GM21360 (cell line): Measurements from ENCODE around the gene UBAP2L.
"Not testable (repeated sequence)": the region's sequence is repeated elsewhere in the genome, so short reads cannot be mapped to it uniquely, and the experiment has no call there.

Experiments used
- ATAC-seq: cut with Tn5 transposase; IDR thresholded peaks from one replicate; pipeline ENCODE4 v1.9.1; 2021; ENCODE audit warnings: mild to moderate bottlenecking, moderate library complexity; ENCODE audit not compliant: unreplicated experiment

UBAP2L gene

DNA sequence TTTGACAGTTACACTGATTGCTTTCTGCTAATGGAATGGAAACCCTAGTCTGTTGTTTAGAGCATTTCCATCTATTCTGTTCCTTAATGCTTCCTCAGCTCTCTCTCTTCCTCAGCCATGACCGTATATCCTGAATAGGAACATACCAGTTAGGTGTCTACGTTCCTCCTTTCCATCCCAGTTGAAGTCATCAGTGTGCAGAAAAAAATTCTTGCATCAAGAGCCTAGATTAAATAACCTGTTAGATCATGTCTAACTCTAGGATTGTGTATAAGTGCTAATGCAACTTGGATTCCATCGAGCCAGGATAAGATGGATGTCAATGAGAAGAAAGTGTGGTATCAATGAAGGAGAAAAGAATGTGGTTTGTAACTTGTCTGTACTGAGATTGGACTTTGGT, 18.7 kb downstream of the UBAP2L start:
- ATAC-seq, result no peak

DNA sequence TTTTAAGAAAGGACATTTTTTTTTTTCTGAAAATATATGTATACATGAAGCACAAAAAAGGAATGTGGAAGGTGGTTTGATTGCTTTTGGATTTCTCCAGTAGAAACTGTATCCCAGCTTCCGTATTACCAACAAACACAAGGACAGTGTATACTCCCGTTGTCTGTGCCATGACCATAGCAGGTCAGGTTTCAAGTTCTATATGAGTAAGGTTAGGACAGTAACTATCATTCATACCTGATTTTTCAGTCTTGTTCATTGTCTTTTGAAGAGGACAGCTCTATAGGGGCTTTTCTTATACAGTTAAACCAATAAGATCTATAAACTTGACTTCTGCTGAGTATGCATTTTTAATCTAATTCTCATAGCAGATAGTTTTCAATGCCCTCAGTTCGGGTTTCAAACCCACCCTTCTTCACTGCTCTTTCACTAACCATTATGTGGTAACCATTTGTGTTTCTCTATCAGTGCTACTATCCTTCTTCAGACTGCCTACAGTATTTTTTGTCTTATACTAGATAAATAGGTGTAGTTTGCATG, 19.6 kb downstream of the UBAP2L start:
- no peak for ATAC-seq

GRCh38 chr1:154241703-154242351, 21.1 kb downstream of the UBAP2L start:
- no peak for ATAC-seq

- no peak for ATAC-seq
Observed at GRCh38 chr1:154253671-154254070, 32.9 kb downstream of the UBAP2L start.

DNA sequence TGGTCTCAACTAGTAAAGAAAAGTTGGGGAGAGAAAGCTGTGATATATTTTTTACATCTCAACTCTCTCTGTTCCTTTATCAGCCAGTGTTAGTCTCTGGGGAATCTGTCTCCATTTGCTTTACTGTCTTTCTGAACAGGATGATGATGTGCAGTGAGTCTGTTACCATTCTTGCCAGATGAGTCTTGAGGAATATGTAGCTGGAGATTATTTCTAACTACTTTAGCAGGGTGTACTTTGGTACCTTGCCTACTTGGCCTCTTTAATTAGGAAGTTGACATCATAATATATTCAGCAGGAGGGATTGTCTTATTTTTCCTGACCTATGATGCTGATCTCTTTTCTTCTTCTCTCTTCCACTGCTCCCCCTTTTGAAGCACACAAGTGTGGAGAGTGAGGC, 35.9 kb downstream of the UBAP2L start:
- ATAC-seq, result no peak

DNA sequence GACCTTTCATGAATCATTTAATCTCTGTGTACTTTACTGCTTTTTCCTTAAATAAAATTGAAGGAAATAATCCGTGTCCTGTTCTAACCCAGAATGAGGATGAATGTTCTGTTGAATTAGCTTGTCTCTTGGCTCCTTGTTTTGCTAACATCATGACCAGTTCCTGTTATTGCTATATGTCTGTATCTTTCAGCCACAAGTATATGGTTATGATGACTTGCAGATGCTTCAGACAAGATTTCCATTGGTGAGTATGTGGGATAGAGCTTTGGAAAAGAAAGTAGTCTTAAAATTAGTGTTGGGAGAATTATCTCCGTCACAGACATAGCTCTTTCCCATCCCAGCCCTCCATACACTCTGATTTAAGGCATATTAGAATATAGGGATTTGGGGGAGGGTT, 38.0 kb downstream of the UBAP2L start:
- ATAC-seq, result no peak

DNA sequence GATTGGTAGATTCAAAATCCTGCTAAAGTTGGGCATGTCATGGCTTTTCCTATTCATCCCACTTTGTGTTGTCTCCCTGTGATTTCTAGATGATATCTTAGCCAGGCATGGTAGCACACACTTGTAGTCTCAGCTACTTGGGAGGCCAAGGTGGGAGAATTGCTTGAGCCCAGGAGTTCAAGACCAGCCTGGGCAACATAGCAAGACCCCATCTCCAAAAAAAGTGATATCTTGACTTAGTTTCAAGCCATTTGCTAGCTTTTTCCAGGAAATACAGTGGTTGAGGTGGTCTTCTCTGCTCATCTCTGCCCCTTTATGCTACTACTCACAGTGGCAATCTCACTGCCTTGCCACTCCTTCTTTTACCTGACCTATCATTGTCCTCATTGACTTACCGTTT, 39.4 kb downstream of the UBAP2L start:
- ATAC-seq, result no peak

GRCh38 chr1:154263465-154264332, 42.9 kb downstream of the UBAP2L start:
- no peak for ATAC-seq

- no peak for ATAC-seq
Observed at GRCh38 chr1:154264454-154264853, 43.7 kb downstream of the UBAP2L start.

GRCh38 chr1:154265586-154265985, 44.8 kb downstream of the UBAP2L start:
- ATAC-seq, result no peak

- ATAC-seq, result no peak
Observed at GRCh38 chr1:154270833-154271232, 50.1 kb downstream of the UBAP2L start.

DNA sequence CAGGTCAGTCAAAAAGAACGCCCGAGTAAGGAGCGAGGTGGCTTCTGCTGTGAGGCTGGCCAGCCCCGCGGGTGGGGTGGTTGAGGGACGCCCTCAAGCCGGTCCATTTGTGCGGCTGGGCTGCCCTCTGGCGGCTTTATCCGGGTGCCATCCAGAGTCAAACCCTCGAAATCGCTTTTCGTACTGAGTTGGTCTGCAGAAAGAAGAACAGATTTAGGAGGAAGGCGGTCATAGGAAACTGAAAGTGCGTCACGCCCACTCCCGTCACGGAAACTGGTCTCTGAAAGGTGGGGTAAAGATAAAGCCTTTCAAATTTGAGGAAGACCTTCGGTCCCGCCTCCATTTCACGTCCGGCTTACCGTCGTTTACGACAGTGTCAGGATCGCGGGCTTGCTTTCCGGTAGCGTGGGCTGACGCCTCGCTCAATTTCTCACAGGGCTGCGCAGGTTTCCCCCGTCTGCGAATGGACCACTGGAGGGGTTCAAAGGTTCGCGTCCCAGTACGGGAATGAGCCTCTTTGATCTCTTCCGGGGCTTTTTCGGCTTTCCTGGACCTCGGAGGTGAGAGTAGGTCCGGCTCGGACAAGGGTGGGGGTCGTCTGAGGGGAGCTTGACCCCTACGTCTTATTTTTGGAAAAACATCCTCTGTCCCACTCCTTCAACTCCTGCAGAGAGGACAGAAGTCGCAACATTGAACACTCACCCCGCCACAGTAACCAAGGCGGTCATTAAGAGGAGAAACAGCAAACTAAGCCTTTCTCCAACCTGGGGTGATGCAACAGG, 51.7 kb downstream of the UBAP2L start, which contains the start of gene HAX1:
Gene HAX1 (plus strand): TSS at position 413 of the 782 bp plus-strand sequence. CDS start 95 bp downstream, at position 508.
- peak; percentile 80 for ATAC-seq

DNA sequence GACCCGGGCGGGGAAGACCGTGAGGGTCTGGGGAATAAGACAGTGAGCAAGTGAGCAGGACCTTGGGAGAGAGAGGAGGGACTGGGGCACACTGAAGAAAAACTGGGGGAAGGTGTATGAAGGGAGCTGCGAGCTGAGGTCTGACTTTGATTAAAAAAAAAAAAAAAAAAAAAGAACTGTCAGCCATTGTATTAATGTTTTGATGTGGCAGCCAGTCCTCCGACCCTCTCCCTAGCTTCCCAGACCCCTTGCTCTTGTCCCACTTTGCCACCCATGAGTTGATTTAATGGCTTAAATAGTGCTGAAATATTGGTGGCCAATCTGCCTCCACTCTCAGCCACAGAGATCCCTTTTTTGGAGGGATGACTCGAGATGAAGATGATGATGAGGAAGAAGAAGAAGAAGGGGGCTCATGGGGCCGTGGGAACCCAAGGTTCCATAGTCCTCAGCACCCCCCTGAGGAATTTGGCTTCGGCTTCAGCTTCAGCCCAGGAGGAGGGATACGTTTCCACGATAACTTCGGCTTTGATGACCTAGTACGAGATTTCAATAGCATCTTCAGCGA, 52.3 kb downstream of the UBAP2L start:
- ATAC-seq, result no peak

GRCh38 chr1:154276797-154277196, 56.0 kb downstream of the UBAP2L start:
- ATAC-seq, result no peak

GRCh38 chr1:154287591-154287990, 66.8 kb downstream of the UBAP2L start:
- not testable (repeated sequence) for ATAC-seq

GRCh38 chr1:154288661-154289060, 67.9 kb downstream of the UBAP2L start:
- ATAC-seq, result no peak

DNA sequence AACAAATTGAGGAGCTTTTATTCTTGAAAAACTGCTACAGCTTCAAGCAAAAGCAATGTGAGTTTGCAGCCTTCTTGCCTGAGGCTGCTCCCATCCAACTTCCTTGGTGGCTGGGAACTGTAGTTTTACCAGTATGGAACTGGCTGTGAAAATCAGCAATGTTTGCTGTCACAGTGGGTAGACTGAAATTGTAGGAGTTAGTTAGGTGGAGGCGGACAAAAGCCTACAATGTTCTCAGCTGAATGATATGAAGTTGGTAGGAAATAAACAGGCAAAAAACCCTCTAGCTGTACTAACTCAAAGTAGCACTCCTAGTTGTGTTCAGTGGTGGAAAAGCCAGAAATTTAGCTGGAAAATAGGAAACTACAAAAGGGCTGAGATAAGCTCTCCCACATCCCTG, 70.2 kb downstream of the UBAP2L start:
- ATAC-seq, result no peak

GRCh38 chr1:154295408-154296235, 74.9 kb downstream of the UBAP2L start:
- no peak for ATAC-seq

- ATAC-seq, result no peak
Observed at GRCh38 chr1:154301582-154301981, 80.8 kb downstream of the UBAP2L start.
